ENCODE measurements around the gene CCK.

- TF ChIP-seq CTCF (IDR thresholded peaks at IDR 0.05) (no peak), POLR2A (IDR thresholded peaks at IDR 0.05) (no peak)
These were observed 22.4 kb upstream of the CCK start for GRCh38 chr3:42288385-42288784.

All from testis (tissue), 2 donors.